Endothelial cell of umbilical vein (primary cell): ENCODE measurements around the gene YDJC. TPM values are rescaled to one million over a fixed set of nuclear protein-coding genes. Genes with fewer than 3 reads are reported as not detected.
"Not testable (repeated sequence)": the region's sequence is repeated elsewhere in the genome, so short reads cannot be mapped to it uniquely, and the experiment has no call there.

Experiments used
- BruUV-seq: library from RNA; stranded (reverse); fragments of 400-500 nt; replicated peaks from 2 replicates; lab custom pipeline; 2021; lab: Mats Ljungman, UMichigan
- CTCF ChIA-PET: fragments of 300-600, 350-600 bp; sonication (Branson Sonifier 250); formaldehyde crosslinking; loops from one replicate; lab custom pipeline; 2021; ENCODE audit warnings: antibody characterized with exemption, inconsistent platforms; lab: Charles Lee
- POLR2A ChIA-PET: fragments of 300-600, 350-600 bp; sonication (Branson Sonifier 250); formaldehyde crosslinking; loops from one replicate; lab custom pipeline; 2021; ENCODE audit warnings: antibody characterized with exemption, inconsistent platforms; lab: Charles Lee
- DNase-seq: peaks from one replicate; pipeline ENCODE4 v3.0.0-alpha.2; 2011; ENCODE audit warnings: low read depth, low spot score
- FAIRE-seq: peaks from 2 replicates; lab custom pipeline; 2011; peaks lifted over from hg19 to GRCh38; lab: Jason Lieb, UNC
- H2AFZ ChIP-seq: 2 replicates; pipeline ENCODE4 v1.6.0; 2012; ENCODE audit warnings: low read depth, low read length, control low read depth, inconsistent platforms
- H3K27ac ChIP-seq: 2 replicates; pipeline ENCODE4 v1.5.1; 2011; ENCODE audit warnings: low read depth, mild to moderate bottlenecking, control low read depth, low read length, moderate library complexity; ENCODE audit not compliant: insufficient read depth
- H3K27me3 ChIP-seq, 2 experiments: 2 replicates each; pipeline versions ENCODE4 v1.6.0 to v1.6.1; 2011; ENCODE audit warnings: low read length in 2 of 2, mixed read lengths in 1 of 2; ENCODE audit not compliant: control insufficient read depth in 2 of 2, insufficient read depth in 2 of 2
- H3K36me3 ChIP-seq, 2 experiments: 2 replicates in 1 of 2; 3 replicates in 1 of 2; pipeline ENCODE4 v1.5.1; 2011; ENCODE audit warnings: low read length in 2 of 2, mild to moderate bottlenecking in 1 of 2, moderate library complexity in 1 of 2; ENCODE audit not compliant: control insufficient read depth in 2 of 2, insufficient read depth in 2 of 2; ENCODE audit errors: extremely low read depth in 1 of 2
- H3K4me1 ChIP-seq: 3 replicates; pipeline ENCODE4 v1.5.1; 2011; ENCODE audit warnings: mild to moderate bottlenecking, low read length; ENCODE audit not compliant: control insufficient read depth, insufficient read depth; ENCODE audit errors: extremely low read depth
- H3K4me2 ChIP-seq: 2 replicates; pipeline ENCODE4 v1.6.1; 2011; ENCODE audit warnings: low read length, control low read depth, mixed read lengths; ENCODE audit not compliant: insufficient read depth
- H3K4me3 ChIP-seq, 3 experiments: fragments of 200-600 bp in 1 of 3; sonication (generic), shearing (Covaris generic) in 1 of 3; replicated peaks in 1 of 3; 2 replicates each; pipeline ENCODE4 v1.5.1; 2011 to 2016; ENCODE audit warnings: control low read depth in 3 of 3, low read length in 3 of 3, mild to moderate bottlenecking in 2 of 3, inconsistent platforms in 1 of 3, low read depth in 1 of 3, moderate library complexity in 1 of 3; ENCODE audit not compliant: insufficient read depth in 1 of 3
- H3K79me2 ChIP-seq: 2 replicates; pipeline ENCODE4 v1.6.0; 2012; ENCODE audit warnings: low read length, inconsistent platforms; ENCODE audit not compliant: control insufficient read depth, insufficient read depth
- H3K9ac ChIP-seq: replicated peaks from 2 replicates; pipeline ENCODE3; 2011; ENCODE audit warnings: low read length, control low read depth; ENCODE audit not compliant: insufficient read depth; ENCODE audit errors: extremely low read depth
- H3K9me1 ChIP-seq: replicated peaks from 3 replicates; pipeline ENCODE4 v1.6.0; 2011; ENCODE audit warnings: mild to moderate bottlenecking, low read length; ENCODE audit not compliant: control insufficient read depth, insufficient read depth; ENCODE audit errors: extremely low read depth
- H3K9me3 ChIP-seq: replicated peaks from 2 replicates; pipeline ENCODE4 v1.5.1; 2012; ENCODE audit warnings: low read length, inconsistent platforms; ENCODE audit not compliant: control insufficient read depth, insufficient read depth
- H4K20me1 ChIP-seq: replicated peaks from 2 replicates; pipeline ENCODE3; 2011; ENCODE audit warnings: mild to moderate bottlenecking, low read length; ENCODE audit not compliant: control insufficient read depth, insufficient read depth; ENCODE audit errors: extremely low read depth
- EZH2 ChIP-seq: IDR thresholded peaks from 2 replicates; pipeline ENCODE4 v1.6.1; 2012; ENCODE audit warnings: borderline replicate concordance, low read depth, mild to moderate bottlenecking, moderate library complexity, low read length, inconsistent platforms; ENCODE audit not compliant: severe bottlenecking
- FOS ChIP-seq: IDR thresholded peaks from 2 replicates; pipeline ENCODE4 v1.6.1; 2011; ENCODE audit warnings: mild to moderate bottlenecking, low read length, moderate library complexity, borderline replicate concordance; ENCODE audit not compliant: insufficient read depth
- GATA2 ChIP-seq: IDR thresholded peaks from 2 replicates; pipeline ENCODE4 v1.7.0; 2011; ENCODE audit warnings: low read depth, mild to moderate bottlenecking, moderate library complexity, mixed read lengths, low read length; ENCODE audit not compliant: insufficient read length, insufficient read depth
- JUN ChIP-seq: IDR thresholded peaks from 2 replicates; pipeline ENCODE4 v1.6.1; 2011; ENCODE audit warnings: borderline replicate concordance, low read depth; ENCODE audit not compliant: insufficient read length, insufficient read depth
- MYC ChIP-seq: IDR thresholded peaks from one replicate; pipeline ENCODE4 v1.6.1; 2011; ENCODE audit warnings: mild to moderate bottlenecking, low read depth, low read length
- POLR2A ChIP-seq: IDR thresholded peaks from 2 replicates; pipeline ENCODE4 v1.6.1; 2012; ENCODE audit warnings: low read depth, mild to moderate bottlenecking, control low read depth, low read length
- POLR2AphosphoS5 ChIP-seq: IDR thresholded peaks from 2 replicates; pipeline ENCODE4 v1.6.1; 2012; ENCODE audit warnings: low read depth, mild to moderate bottlenecking, control low read depth, low read length, moderate library complexity; ENCODE audit not compliant: insufficient read depth
- dilution Hi-C: fragments of 300-500 bp; cut with MboI; formaldehyde crosslinking; loops from one replicate; pipeline ENCODE4 v1.15.0; 2019; ENCODE audit warnings: low sequenced_read_pairs; ENCODE audit not compliant: extremely low pct_ligation_motif_present
- intact Hi-C: fragments of 100-400 bp; cut with micrococcal nuclease; formaldehyde crosslinking; loops from one replicate; pipeline ENCODE4 v1.10.0; 2022
- polyA plus RNA-seq, 4 experiments: library from polyadenylated mRNA; depleted of rRNA in 3 of 4; stranded (reverse) in 3 of 4; unstranded in 1 of 4; fragments of >200 nt; gene quantifications; 2 replicates each; pipeline versions ENCODE4 v1.2.1 to v1.2.3, GENCODE V29; 2011 to 2012; ENCODE audit warnings: missing spikeins in 1 of 4
- total RNA-seq: library from RNA; stranded (reverse); gene quantifications from 2 replicates; pipeline ENCODE4 v1.2.3, GENCODE V29; 2021
- TF ChIP-seq, protein P1 (sequence below), 2 donors: IDR thresholded peaks; 1 replicate in 1 of 2; 2 replicates in 1 of 2; pipeline ENCODE4 v1.5.1; 2011; ENCODE audit warnings: low read length in 2 of 2, mild to moderate bottlenecking in 2 of 2, moderate library complexity in 2 of 2, control low read depth in 1 of 2, inconsistent platforms in 1 of 2, low read depth in 1 of 2; ENCODE audit not compliant: insufficient read depth in 1 of 2; ENCODE audit errors: extremely low read depth in 1 of 2
- TF ChIP-seq, protein P2 (sequence below): IDR thresholded peaks from 2 replicates; pipeline ENCODE4 v1.6.1; 2011; ENCODE audit not compliant: insufficient read depth, insufficient read length

Gene YDJC
- total and polyA plus RNA-seq, 2 donors (not counting 3 experiments of a cell fraction or from before 2014, with no cell fraction given) = 27.2 to 29.9 TPM

DNA sequence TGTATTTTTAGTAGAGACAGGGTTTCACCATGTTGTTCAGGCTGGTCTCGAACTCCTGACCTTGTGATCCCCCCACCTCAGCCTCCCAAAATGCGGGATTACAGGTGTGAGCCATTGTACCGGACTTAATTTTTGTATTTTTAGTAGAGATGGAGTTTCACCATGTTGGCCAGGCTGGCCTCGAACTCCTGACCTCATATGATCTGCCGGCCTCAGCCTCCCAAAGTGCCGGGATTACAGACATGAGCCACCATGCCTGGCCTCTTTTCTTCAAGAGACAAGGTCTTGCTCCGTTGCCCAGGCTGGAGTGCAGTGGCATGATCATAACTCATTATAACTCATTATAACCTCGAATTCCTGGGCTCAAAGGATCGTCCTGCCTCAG, 49.2 kb downstream of the YDJC start:
- H3K4me2 ChIP-seq, intact Hi-C loops, dilution Hi-C loops, H3K4me1 ChIP-seq, H3K36me3 ChIP-seq, BruUV-seq, H3K9ac ChIP-seq, H3K27ac ChIP-seq, POLR2A ChIA-PET, H2AFZ ChIP-seq, DNase-seq, H3K9me1 ChIP-seq, H3K9me3 ChIP-seq, H3K4me3 ChIP-seq, FAIRE-seq, H3K27me3 ChIP-seq, CTCF ChIA-PET: not testable (repeated sequence)
- Histone ChIP-seq H4K20me1 (peaks cover 26% of the 10 kb centered on the region), H3K79me2 (peaks cover 98% of the 10 kb centered on the region)

DNA sequence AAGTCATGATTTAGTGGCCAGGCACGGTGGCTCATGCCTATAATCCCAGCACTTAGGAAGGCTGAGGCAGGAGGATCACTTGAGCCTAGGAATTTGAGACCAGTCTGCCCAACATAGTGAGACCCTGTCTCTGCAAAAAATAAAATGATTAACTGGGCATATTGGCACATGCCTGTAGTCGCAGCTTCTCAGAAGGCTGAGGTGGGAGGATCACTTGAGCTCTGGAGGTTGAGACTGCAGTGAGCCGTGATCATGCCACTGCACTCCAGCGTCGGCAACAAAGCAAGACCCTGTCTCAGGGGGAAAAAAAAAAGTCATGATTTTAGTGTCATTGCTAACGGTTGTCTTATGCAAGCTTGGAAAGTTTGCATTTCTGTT, 50.4 kb downstream of the YDJC start:
- H3K36me3 ChIP-seq = no peaks in the 10 kb centered on the region
- ChIA-PET CTCF (interaction anchor here (0.9 to 2.0 kb wide), 3 partner anchors 15 to 63 kb away, joined by 3 to 9 read pairs (median 4); no protein-coding TSS in a partner anchor), POLR2A (interaction anchor here (0.6 kb wide), 1 partner anchor 22 kb away, joined by 3 read pairs; no protein-coding TSS in a partner anchor)
- H3K9me3 ChIP-seq = no peaks in the 10 kb centered on the region
- H3K4me3 ChIP-seq = no peak overlapping the region
- intact Hi-C loops = no loop called here
- no TSS peak for BruUV-seq
- H3K4me2 ChIP-seq = no peak overlapping the region
- DNase-seq = no peak
- no peak overlapping the region for H3K9ac ChIP-seq
- H3K9me1 ChIP-seq = no peaks in the 10 kb centered on the region
- peaks cover 2% of the 10 kb centered on the region for H3K4me1 ChIP-seq
- H4K20me1 ChIP-seq = peaks cover 21% of the 10 kb centered on the region
- dilution Hi-C loops = no loop called here
- H3K79me2 ChIP-seq = peaks cover 97% of the 10 kb centered on the region
- FAIRE-seq = no peak
- H3K27ac ChIP-seq = no peak overlapping the region
- no peaks in the 10 kb centered on the region for H3K27me3 ChIP-seq
- no peak overlapping the region for H2AFZ ChIP-seq
- TF ChIP-seq, protein P1, sequence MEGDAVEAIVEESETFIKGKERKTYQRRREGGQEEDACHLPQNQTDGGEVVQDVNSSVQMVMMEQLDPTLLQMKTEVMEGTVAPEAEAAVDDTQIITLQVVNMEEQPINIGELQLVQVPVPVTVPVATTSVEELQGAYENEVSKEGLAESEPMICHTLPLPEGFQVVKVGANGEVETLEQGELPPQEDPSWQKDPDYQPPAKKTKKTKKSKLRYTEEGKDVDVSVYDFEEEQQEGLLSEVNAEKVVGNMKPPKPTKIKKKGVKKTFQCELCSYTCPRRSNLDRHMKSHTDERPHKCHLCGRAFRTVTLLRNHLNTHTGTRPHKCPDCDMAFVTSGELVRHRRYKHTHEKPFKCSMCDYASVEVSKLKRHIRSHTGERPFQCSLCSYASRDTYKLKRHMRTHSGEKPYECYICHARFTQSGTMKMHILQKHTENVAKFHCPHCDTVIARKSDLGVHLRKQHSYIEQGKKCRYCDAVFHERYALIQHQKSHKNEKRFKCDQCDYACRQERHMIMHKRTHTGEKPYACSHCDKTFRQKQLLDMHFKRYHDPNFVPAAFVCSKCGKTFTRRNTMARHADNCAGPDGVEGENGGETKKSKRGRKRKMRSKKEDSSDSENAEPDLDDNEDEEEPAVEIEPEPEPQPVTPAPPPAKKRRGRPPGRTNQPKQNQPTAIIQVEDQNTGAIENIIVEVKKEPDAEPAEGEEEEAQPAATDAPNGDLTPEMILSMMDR (IDR thresholded peaks at IDR 0.05; ENCODE audit: extremely low read depth in 1 of 2, insufficient read depth in 1 of 2, low read depth in 1 of 2, low read length in 2 of 2) = no peak
- no peak for TF ChIP-seq FOS
- TF ChIP-seq JUN = no peak
- no peak for TF ChIP-seq POLR2A
- TF ChIP-seq POLR2AphosphoS5 = no peak
- TF ChIP-seq MYC = no peak
- TF ChIP-seq EZH2 = no peak
- TF ChIP-seq, protein P2, sequence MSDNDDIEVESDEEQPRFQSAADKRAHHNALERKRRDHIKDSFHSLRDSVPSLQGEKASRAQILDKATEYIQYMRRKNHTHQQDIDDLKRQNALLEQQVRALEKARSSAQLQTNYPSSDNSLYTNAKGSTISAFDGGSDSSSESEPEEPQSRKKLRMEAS = no peak
- TF ChIP-seq GATA2 = no peak
